Hair follicular keratinocyte (primary cell): ENCODE measurements around the gene PAM16. TPM values are rescaled to one million over a fixed set of nuclear protein-coding genes. Genes with fewer than 3 reads are reported as not detected.

Source experiments
- total RNA-seq: library from RNA; depleted of rRNA; stranded (reverse); fragments of >200 nt; gene quantifications from 2 replicates; pipeline ENCODE4 v1.2.3, GENCODE V29; 2015

Gene PAM16
- 67.8 and 97.0 TPM in 2 replicates for total RNA-seq

DNA sequence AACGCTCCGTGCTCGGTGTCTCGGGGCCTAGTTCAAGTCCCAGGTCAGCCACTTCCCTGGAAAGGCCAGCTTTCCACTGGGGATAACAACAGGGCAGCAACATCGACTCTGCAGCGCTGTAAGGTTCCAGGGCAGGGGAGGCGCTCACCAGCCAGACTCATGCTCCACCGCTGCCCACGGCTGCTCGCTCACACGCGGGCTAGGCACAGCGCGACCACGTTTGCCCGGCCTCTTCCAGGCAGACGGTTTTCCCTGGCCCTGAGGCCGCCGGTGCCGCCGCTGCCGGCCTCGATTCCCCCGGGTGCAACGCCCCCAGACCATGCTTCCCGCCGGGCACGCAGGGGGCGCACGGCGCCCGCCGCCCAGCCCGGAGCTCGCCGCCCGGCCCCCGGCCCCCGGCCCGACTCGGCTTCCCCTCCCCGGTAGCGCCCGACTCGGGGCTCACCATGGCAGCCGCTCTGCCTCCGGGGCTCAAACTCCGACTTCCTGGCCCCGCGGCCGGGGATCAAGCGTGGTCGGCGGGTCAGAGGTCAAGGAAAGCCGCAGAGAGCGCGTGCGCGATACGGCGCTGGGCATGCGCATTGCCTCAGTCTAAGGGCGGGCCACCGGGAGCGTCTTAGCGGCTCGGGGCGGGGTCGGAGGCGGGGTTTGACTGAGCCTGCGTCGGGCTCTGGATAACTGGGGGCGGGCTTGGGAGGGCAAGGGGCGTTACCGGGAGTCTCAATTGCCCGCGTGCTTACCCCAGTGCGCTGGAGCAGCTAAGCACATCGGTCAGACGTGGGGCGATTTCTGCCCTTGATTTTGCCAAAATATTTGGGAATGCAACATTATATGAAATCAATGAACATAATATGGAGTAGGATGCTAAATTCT is at the start of gene PAM16:
PAM16 (minus strand) TSS at position 535 of the 873 bp plus-strand sequence; CDS start at position 448, 87 bp downstream.

DNA sequence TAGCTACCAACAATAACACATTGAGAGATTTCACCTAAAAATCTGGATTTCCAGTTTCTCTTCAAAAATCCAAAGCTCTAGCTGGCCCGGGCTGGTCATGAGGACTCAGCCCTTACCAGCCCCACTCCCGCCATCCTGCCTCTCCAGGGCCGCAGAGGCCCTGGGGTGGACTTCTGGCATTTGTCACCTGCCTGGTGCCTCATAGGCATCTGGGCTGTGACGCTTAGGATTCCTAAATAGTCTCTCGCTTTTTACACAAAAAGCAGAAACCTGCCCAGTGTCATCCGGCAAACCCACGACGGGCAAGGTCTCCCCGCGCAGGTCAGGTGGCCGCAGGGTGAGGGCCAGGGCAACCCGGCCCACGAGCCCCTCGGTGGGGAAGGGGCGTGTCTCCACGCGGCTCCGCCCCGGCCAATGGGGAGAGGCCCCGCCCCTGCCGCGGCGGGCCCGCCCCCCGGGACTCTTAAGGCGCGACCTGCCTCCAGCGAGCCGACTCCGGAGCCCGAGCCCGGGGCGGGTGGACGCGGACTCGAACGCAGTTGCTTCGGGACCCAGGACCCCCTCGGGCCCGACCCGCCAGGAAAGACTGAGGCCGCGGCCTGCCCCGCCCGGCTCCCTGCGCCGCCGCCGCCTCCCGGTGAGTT is 20.4 kb upstream of the PAM16 start, which contains the start of gene VASN:
VASN (plus strand) TSS at position 492 of the 644 bp plus-strand sequence. CDS start 9,030 bp downstream, outside the sequence.

DNA sequence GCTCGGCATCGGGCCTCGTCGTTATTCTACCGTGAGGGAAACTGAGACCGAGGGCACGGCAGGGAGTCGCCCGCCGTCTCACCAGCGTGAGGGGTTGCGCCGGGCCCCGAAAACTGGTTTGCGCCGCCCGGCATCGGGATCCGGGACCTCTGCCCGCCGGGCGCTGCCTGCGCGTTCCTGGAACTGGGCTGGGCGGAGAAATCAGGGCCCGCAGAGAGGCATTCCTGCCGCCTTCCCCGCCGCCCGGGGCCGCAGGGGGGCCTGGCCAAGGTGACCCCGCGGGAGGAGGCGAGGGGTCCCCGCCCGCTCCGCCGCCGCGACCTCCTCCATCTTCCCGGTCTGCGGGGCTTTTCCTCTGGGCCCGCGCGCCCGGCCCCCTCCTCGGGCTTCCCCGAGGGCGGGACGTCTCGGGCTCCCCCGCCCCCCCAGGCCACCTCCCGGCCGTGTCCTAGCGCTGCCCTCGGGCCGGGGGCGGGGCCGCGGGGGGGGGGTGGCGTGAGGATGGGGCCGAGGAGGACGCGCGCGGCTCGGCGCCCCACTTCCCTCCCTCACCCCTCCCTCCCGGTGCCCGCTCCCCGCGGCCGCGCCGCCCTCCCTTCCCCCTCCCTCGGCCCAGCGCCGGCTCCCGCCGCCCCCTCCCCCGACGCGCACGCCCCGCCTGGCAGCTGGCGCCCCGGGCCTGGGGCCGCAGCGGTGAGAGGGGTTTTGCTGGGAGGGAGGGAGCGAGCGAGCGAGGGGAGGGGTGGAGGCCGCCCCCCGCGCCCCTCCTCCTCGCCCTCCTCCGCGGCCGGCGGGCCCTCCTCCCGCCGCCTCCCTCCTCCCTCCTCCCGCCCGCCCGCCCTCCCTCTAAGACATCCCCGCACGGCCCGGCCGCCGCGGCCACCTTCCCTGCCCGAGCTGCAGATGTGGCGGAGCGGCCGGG is 35.7 kb downstream of the PAM16 start, which contains the start of gene GLIS2:
GLIS2 (plus strand) TSS at position 882 of the 922 bp plus-strand sequence. CDS start 16,214 bp downstream, outside the sequence.

Other genes starting within 250 kb of the PAM16 start
- 7.4 and 10.3 TPM in 2 replicates for gene ADCY9, start 234.9 kb downstream of the PAM16 start, total RNA-seq
- gene SRL, start 109.2 kb downstream of the PAM16 start, total RNA-seq: not detected in 2 replicates
- 8.0 and 14.2 TPM in 2 replicates for gene TFAP4, start 78.3 kb downstream of the PAM16 start, total RNA-seq
- gene GLIS2, start 35.3 kb downstream of the PAM16 start, total RNA-seq: 1.0 and 2.1 TPM in 2 replicates
- 7.8 and 12.6 TPM in 2 replicates for gene VASN, start 20.5 kb upstream of the PAM16 start, total RNA-seq
- gene CORO7, start 65.3 kb upstream of the PAM16 start, total RNA-seq: 12.3 and 20.2 TPM in 2 replicates
- 53.5 and 69.5 TPM in 2 replicates for gene DNAJA3, start 74.5 kb upstream of the PAM16 start, total RNA-seq
- gene NMRAL1, start 123.3 kb upstream of the PAM16 start, total RNA-seq: 73.4 and 107 TPM in 2 replicates
- gene HMOX2, start 125.1 kb upstream of the PAM16 start, total RNA-seq: 107 and 162 TPM in 2 replicates
- gene CDIP1, start 187.5 kb upstream of the PAM16 start, total RNA-seq: 38.1 and 39.1 TPM in 2 replicates
- gene C16orf96, start 205.0 kb upstream of the PAM16 start, total RNA-seq: not detected in 2 replicates